ENCODE data around the gene PRKCD.

GRCh38 chr3:53162672-53163443 lies 1.8 kb downstream of the PRKCD start:
- TF ChIP-seq, protein P1, sequence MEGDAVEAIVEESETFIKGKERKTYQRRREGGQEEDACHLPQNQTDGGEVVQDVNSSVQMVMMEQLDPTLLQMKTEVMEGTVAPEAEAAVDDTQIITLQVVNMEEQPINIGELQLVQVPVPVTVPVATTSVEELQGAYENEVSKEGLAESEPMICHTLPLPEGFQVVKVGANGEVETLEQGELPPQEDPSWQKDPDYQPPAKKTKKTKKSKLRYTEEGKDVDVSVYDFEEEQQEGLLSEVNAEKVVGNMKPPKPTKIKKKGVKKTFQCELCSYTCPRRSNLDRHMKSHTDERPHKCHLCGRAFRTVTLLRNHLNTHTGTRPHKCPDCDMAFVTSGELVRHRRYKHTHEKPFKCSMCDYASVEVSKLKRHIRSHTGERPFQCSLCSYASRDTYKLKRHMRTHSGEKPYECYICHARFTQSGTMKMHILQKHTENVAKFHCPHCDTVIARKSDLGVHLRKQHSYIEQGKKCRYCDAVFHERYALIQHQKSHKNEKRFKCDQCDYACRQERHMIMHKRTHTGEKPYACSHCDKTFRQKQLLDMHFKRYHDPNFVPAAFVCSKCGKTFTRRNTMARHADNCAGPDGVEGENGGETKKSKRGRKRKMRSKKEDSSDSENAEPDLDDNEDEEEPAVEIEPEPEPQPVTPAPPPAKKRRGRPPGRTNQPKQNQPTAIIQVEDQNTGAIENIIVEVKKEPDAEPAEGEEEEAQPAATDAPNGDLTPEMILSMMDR (conservative IDR thresholded peaks at IDR 0.05; ENCODE audit: low read length) = no peak
- TF ChIP-seq EZH2phosphoT487 (IDR thresholded peaks at IDR 0.05; ENCODE audit: borderline replicate concordance) = no peak

Measured in Loucy (cell line).